SK-N-SH (cell line): ENCODE measurements around the gene USP34. TPM values are rescaled to one million over a fixed set of nuclear protein-coding genes. Genes with fewer than 3 reads are reported as not detected.

Experiments used
- CTCF ChIA-PET: fragments of 300-600, 350-600 bp; formaldehyde crosslinking; extraction: SDS; loops from one replicate; lab custom pipeline; 2021; lab: Yijun Ruan, JAX
- POLR2A ChIA-PET: fragments of 350-600 bp; sonication (Branson Sonifier 250); formaldehyde crosslinking; extraction: SDS; loops from one replicate; lab custom pipeline; 2020; ENCODE audit warnings: antibody characterized with exemption, inconsistent platforms; lab: Yijun Ruan, JAX
- DNase-seq: peaks from one replicate; pipeline ENCODE4 v3.0.0; 2012
- H2AFZ ChIP-seq: fragments of 200-600 bp; sonication (generic); 2 replicates; pipeline ENCODE4 v1.8.1; 2016; ENCODE audit warnings: antibody characterized with exemption, mild to moderate bottlenecking, low read depth
- H3F3A ChIP-seq: fragments of 200-600 bp; sonication (generic); replicated peaks from 2 replicates; pipeline ENCODE3; 2016; ENCODE audit warnings: antibody characterized with exemption, mild to moderate bottlenecking; ENCODE audit not compliant: insufficient read depth
- H3K27ac ChIP-seq, 2 experiments: fragments of 200-500 bp in 1 of 2; fragments of 200-600 bp in 1 of 2; sonication (Bioruptor generic) in 1 of 2; sonication (generic), shearing (Covaris generic) in 1 of 2; 2 replicates each; pipeline versions ENCODE4 v1.5.1 to v1.6.1; 2014 to 2016; ENCODE audit warnings: low read depth in 2 of 2, inconsistent platforms in 1 of 2, low read length in 1 of 2, mild to moderate bottlenecking in 1 of 2, mixed read lengths in 1 of 2
- H3K27me3 ChIP-seq: fragments of 200-600 bp; sonication (generic), shearing (Covaris generic); 2 replicates; pipeline ENCODE4 v1.6.1; 2016; ENCODE audit warnings: mixed run types; ENCODE audit not compliant: insufficient read depth
- H3K36me3 ChIP-seq, 2 experiments: fragments of 200-500 bp in 1 of 2; fragments of 200-600 bp in 1 of 2; sonication (Bioruptor generic) in 1 of 2; sonication (generic) in 1 of 2; replicated peaks in 1 of 2; 2 replicates each; pipeline versions ENCODE3 to v1.5.1; 2014 to 2016; ENCODE audit warnings: low read length in 1 of 2, mild to moderate bottlenecking in 1 of 2; ENCODE audit not compliant: insufficient read depth in 2 of 2, control insufficient read depth in 1 of 2
- H3K4me1 ChIP-seq, 2 experiments: fragments of 200-500 bp in 1 of 2; fragments of 200-600 bp in 1 of 2; sonication (Bioruptor generic) in 1 of 2; sonication (generic), shearing (Covaris generic) in 1 of 2; 2 replicates each; pipeline versions ENCODE4 v1.5.1 to v1.6.1; 2014 to 2016; ENCODE audit warnings: low read depth in 1 of 2, low read length in 1 of 2, mixed run types in 1 of 2; ENCODE audit not compliant: insufficient read depth in 2 of 2, control insufficient read depth in 1 of 2
- H3K4me2 ChIP-seq: fragments of 200-600 bp; sonication (generic), shearing (Covaris generic); 2 replicates; pipeline ENCODE4 v1.6.1; 2017; ENCODE audit warnings: mixed run types
- H3K4me3 ChIP-seq, 2 experiments: fragments of 200-500 bp in 1 of 2; fragments of 200-600 bp in 1 of 2; sonication (Bioruptor generic) in 1 of 2; sonication (generic), shearing (Covaris generic) in 1 of 2; 2 replicates each; pipeline versions ENCODE4 v1.5.1 to v1.8.1; 2014 to 2016; ENCODE audit warnings: low read depth in 2 of 2, inconsistent platforms in 1 of 2, low read length in 1 of 2, mild to moderate bottlenecking in 1 of 2, mixed read lengths in 1 of 2, moderate library complexity in 1 of 2
- H3K79me2 ChIP-seq: fragments of 200-600 bp; sonication (generic); 2 replicates; pipeline ENCODE4 v1.8.1; 2017; ENCODE audit warnings: mild to moderate bottlenecking; ENCODE audit not compliant: insufficient read depth
- H3K9ac ChIP-seq: fragments of 200-600 bp; sonication (generic); 2 replicates; pipeline ENCODE4 v1.6.1; 2017; ENCODE audit warnings: mixed run types
- H3K9me2 ChIP-seq: fragments of 200-600 bp; sonication (generic); 2 replicates; pipeline ENCODE4 v1.6.1; 2017; ENCODE audit warnings: mixed run types
- H3K9me3 ChIP-seq: fragments of 200-600 bp; sonication (generic); 2 replicates; pipeline ENCODE4 v1.6.1; 2017; ENCODE audit warnings: mixed run types, mild to moderate bottlenecking, moderate library complexity
- H4K20me1 ChIP-seq: fragments of 200-600 bp; sonication (generic); 2 replicates; pipeline ENCODE4 v1.6.1; 2017; ENCODE audit warnings: mild to moderate bottlenecking, mixed run types; ENCODE audit not compliant: insufficient read depth
- CTCF ChIP-seq: fragments of 200-600 bp; sonication (generic); IDR thresholded peaks from 2 replicates; pipeline ENCODE4 v1.6.1; 2017; ENCODE audit warnings: antibody characterized with exemption, mild to moderate bottlenecking, moderate library complexity
- ELF1 ChIP-seq: IDR thresholded peaks from 2 replicates; pipeline ENCODE4 v1.4.0; 2012
- FOSL2 ChIP-seq: IDR thresholded peaks from 2 replicates; pipeline ENCODE4 v1.4.0; 2012; ENCODE audit warnings: low read depth, mild to moderate bottlenecking, moderate library complexity, borderline replicate concordance
- FOXJ3 ChIP-seq: sonication (generic); formaldehyde crosslinking; IDR thresholded peaks from 2 replicates; pipeline ENCODE4 v1.5.1; 2020; ENCODE audit warnings: mild to moderate bottlenecking, missing genetic modification reagents
- FOXM1 ChIP-seq: IDR thresholded peaks from 2 replicates; pipeline ENCODE4 v1.4.0; 2012; ENCODE audit warnings: low read depth, mild to moderate bottlenecking
- GABPA ChIP-seq: IDR thresholded peaks from 2 replicates; pipeline ENCODE4 v1.4.0; 2012; ENCODE audit warnings: low read depth, mild to moderate bottlenecking
- IRF3 ChIP-seq: fragments of 150-350 bp; IDR thresholded peaks from 2 replicates; pipeline ENCODE4 v1.6.1; 2016; ENCODE audit warnings: mild to moderate bottlenecking, low read depth, low read length
- JUND ChIP-seq: IDR thresholded peaks from 2 replicates; pipeline ENCODE4 v1.4.0; 2012
- MEF2A ChIP-seq: IDR thresholded peaks from 2 replicates; pipeline ENCODE4 v1.4.0; 2012; ENCODE audit warnings: low read depth, borderline replicate concordance
- MXI1 ChIP-seq: IDR thresholded peaks from 2 replicates; pipeline ENCODE4 v1.6.1; 2012; ENCODE audit warnings: mild to moderate bottlenecking, low read depth, low read length, improper control_type of control experiment
- NFIC ChIP-seq: IDR thresholded peaks from 2 replicates; pipeline ENCODE4 v1.4.0; 2012; ENCODE audit warnings: borderline replicate concordance
- PBX3 ChIP-seq: IDR thresholded peaks from 2 replicates; pipeline ENCODE4; 2012
- RAD21 ChIP-seq: IDR thresholded peaks from 2 replicates; pipeline ENCODE4 v1.6.1; 2012; ENCODE audit warnings: mild to moderate bottlenecking, low read length
- RCOR1 ChIP-seq: fragments of 150-350 bp; IDR thresholded peaks from 2 replicates; pipeline ENCODE4 v1.6.1; 2017; ENCODE audit warnings: antibody characterized with exemption, low read length
- SMC3 ChIP-seq: IDR thresholded peaks from 2 replicates; pipeline ENCODE4 v1.6.1; 2012; ENCODE audit warnings: low read depth, low read length, improper control_type of control experiment
- YY1 ChIP-seq: IDR thresholded peaks from 2 replicates; pipeline ENCODE4 v1.4.0; 2012; ENCODE audit warnings: low read depth, mild to moderate bottlenecking
- ZBTB33 ChIP-seq: IDR thresholded peaks from 2 replicates; pipeline ENCODE4 v1.4.0; 2012; ENCODE audit warnings: low read depth, borderline replicate concordance
- WGBS: methylation state at CpG from one replicate; pipeline ENCODE4 v1.1.6; 2017; ENCODE audit warnings: low lambda C conversion rate; 5-methylcytosine and 5-hydroxymethylcytosine counted together
- polyA plus RNA-seq, 3 experiments: library from polyadenylated mRNA; depleted of rRNA; stranded (reverse); fragments of >200 nt; gene quantifications; 2 replicates each; pipeline ENCODE4 v1.2.3, GENCODE V29; 2012

USP34 gene
- polyA plus RNA-seq, 1 of the 3 experiments (the other 2 are of a cell fraction) = 31.4 TPM

GRCh38 chr2:61233581-61233980, 237.3 kb downstream of the USP34 start:
- Histone ChIP-seq H3K9ac (no peak overlapping the region), H3K9me3 (no peaks in the 10 kb centered on the region; the same call in 1 of the 2 replicates), H3K4me3 (no peak overlapping the region), H3K27ac (no peak overlapping the region), H3K4me1 (no peaks in the 10 kb centered on the region), H3K79me2 (peaks cover 4% of the 10 kb centered on the region; the same call in 1 of the 2 replicates), H3K9me2 (no peaks in the 10 kb centered on the region), H3K4me2 (no peak overlapping the region), H3K36me3 (peaks cover 42 to 69% of the 10 kb centered on the region in 2 experiments), H3K27me3 (no peaks in the 10 kb centered on the region), H2AFZ (no peak overlapping the region), H3F3A (peaks cover 3% of the 10 kb centered on the region), H4K20me1 (no peaks in the 10 kb centered on the region)
- TF ChIP-seq RAD21 (no peak), IRF3 (no peak), JUND (no peak), YY1 (no peak), FOXM1 (no peak), SMC3 (no peak), FOSL2 (no peak), CTCF (no peak), RCOR1 (no peak)
- ChIA-PET POLR2A (no interaction called here), CTCF (interaction anchor here (0.7 to 1.1 kb wide), 2 partner anchors 10 to 740 kb away, joined by 3 read pairs; no protein-coding TSS in a partner anchor)
- no peak for DNase-seq
- 92% methylated on average over 1 of the region's 1 CpG for WGBS

- Histone ChIP-seq H3K79me2 (peaks cover 7% of the 10 kb centered on the region; the same call in 1 of the 2 replicates), H2AFZ (no peak overlapping the region), H3F3A (peaks cover 11% of the 10 kb centered on the region), H3K9me2 (no peaks in the 10 kb centered on the region), H3K9ac (no peak overlapping the region), H3K27ac (no peak overlapping the region), H3K9me3 (no peaks in the 10 kb centered on the region; the same call in 1 of the 2 replicates), H3K4me2 (no peak overlapping the region), H3K36me3 (peaks cover 63 to 87% of the 10 kb centered on the region in 2 experiments), H3K27me3 (no peaks in the 10 kb centered on the region), H3K4me1 (no peaks in the 10 kb centered on the region), H3K4me3 (no peak overlapping the region), H4K20me1 (no peaks in the 10 kb centered on the region)
- no peak for TF ChIP-seq CTCF
- no peak for TF ChIP-seq ZBTB33
- TF ChIP-seq MEF2A = no peak
- no peak for TF ChIP-seq PBX3
- TF ChIP-seq FOXJ3 (CRISPR knock-in tag) = no peak
- no peak for TF ChIP-seq MXI1
- no peak for TF ChIP-seq NFIC
- no peak for TF ChIP-seq YY1
- TF ChIP-seq ELF1 = no peak
- no peak for TF ChIP-seq RAD21
- no peak for TF ChIP-seq GABPA
- POLR2A ChIA-PET = no interaction called here
- CTCF ChIA-PET = interaction anchor here (1.2 kb wide), 1 partner anchor 30 kb away, joined by 3 read pairs; no protein-coding TSS in a partner anchor
- DNase-seq = no peak
- WGBS = 89% methylated on average over 2 of the region's 2 CpGs
These were observed 241.0 kb downstream of the USP34 start for GRCh38 chr2:61229936-61230335.
